SK-MEL-5 (cell line): ENCODE data around the gene TEAD3. TPM values are rescaled to one million over a fixed set of nuclear protein-coding genes. Genes with fewer than 3 reads are reported as not detected.
"Not testable (repeated sequence)": the region's sequence is repeated elsewhere in the genome, so short reads cannot be mapped to it uniquely, and the experiment has no call there.

Experiments used
- DNase-seq: peaks from one replicate; pipeline ENCODE4 v3.0.0-alpha.2; 2016; ENCODE audit warnings: low read depth, low spot score
- in situ Hi-C: cut with HindIII; loops from 2 replicates; pipeline ENCODE4 v1.10.0; 2016; ENCODE audit warnings: low sequenced_read_pairs, high pct_unique_total_duplicates, low pct_unique_long_range_greater_than_20kb
- polyA plus RNA-seq, 2 experiments: library from polyadenylated mRNA; depleted of rRNA; stranded (reverse); fragments of >200 nt; gene quantifications; 2 replicates each; pipeline ENCODE4 v1.2.3, GENCODE V29; 2015
- total RNA-seq: library from RNA; depleted of rRNA; stranded (reverse); fragments of >200 nt; shearing (Covaris generic); gene quantifications from 2 replicates; pipeline ENCODE4 v1.2.3, GENCODE V29; 2014; rRNA removed

TEAD3 gene
- 1.8 and 2.7 TPM in 2 replicates for total RNA-seq
- polyA plus RNA-seq (2015; cell fraction: cytosol; rRNA removed): 8.0 and 11.1 TPM in 2 replicates
- polyA plus RNA-seq (2015; cell fraction: nucleus; rRNA removed): 10.9 and 16.5 TPM in 2 replicates

- in situ Hi-C loops: no loop called here
These were observed at the start of gene TEAD3 for GRCh38 chr6:35496841-35497570. TEAD3 (minus strand) TSS chr6:35497079.

GRCh38 chr6:35544769-35545361 is 48.0 kb upstream of the TEAD3 start:
- DNase-seq: no peak
- in situ Hi-C loops: no loop called here

More at GRCh38 chr6:35496841-35497570, at the start of gene TEAD3:
- DNase-seq: peak; percentile 19

- in situ Hi-C loops: no loop called here
These were observed 46.7 kb upstream of the TEAD3 start for GRCh38 chr6:35543459-35544193.

GRCh38 chr6:35541836-35542235 is 45.0 kb upstream of the TEAD3 start:
- DNase-seq: no peak
- in situ Hi-C loops: no loop called here

More at GRCh38 chr6:35543459-35544193, 46.7 kb upstream of the TEAD3 start:
- no peak for DNase-seq

- DNase-seq: no peak
- in situ Hi-C loops: no loop called here
These were observed 42.3 kb upstream of the TEAD3 start for GRCh38 chr6:35539223-35539622.

GRCh38 chr6:35535847-35536246 is 39.0 kb upstream of the TEAD3 start:
- DNase-seq, in situ Hi-C loops: not testable (repeated sequence)

GRCh38 chr6:35534407-35535170 is 37.7 kb upstream of the TEAD3 start:
- in situ Hi-C loops: no loop called here
- no peak for DNase-seq

GRCh38 chr6:35533981-35534380 is 37.1 kb upstream of the TEAD3 start:
- in situ Hi-C loops: no loop called here
- DNase-seq: no peak

GRCh38 chr6:35532126-35532525 is 35.2 kb upstream of the TEAD3 start:
- in situ Hi-C loops: no loop called here
- DNase-seq: no peak

GRCh38 chr6:35524380-35525020 is 27.6 kb upstream of the TEAD3 start:
- in situ Hi-C loops: no loop called here
- DNase-seq: no peak

- DNase-seq: peak; percentile 62
- in situ Hi-C loops: no loop called here
These were observed 26.1 kb upstream of the TEAD3 start for GRCh38 chr6:35522660-35523658.

GRCh38 chr6:35522151-35522550 is 25.3 kb upstream of the TEAD3 start:
- in situ Hi-C loops: no loop called here
- DNase-seq: no peak

- in situ Hi-C loops: no loop called here
- DNase-seq: no peak
These were observed 24.4 kb upstream of the TEAD3 start for GRCh38 chr6:35521235-35521634.

GRCh38 chr6:35519313-35520015 is 22.6 kb upstream of the TEAD3 start:
- in situ Hi-C loops: no loop called here
- DNase-seq: no peak

- in situ Hi-C loops: no loop called here
- no peak for DNase-seq
These were observed 21.9 kb upstream of the TEAD3 start for GRCh38 chr6:35518566-35519312.
